ENCODE data around the gene RPTOR.

DNA sequence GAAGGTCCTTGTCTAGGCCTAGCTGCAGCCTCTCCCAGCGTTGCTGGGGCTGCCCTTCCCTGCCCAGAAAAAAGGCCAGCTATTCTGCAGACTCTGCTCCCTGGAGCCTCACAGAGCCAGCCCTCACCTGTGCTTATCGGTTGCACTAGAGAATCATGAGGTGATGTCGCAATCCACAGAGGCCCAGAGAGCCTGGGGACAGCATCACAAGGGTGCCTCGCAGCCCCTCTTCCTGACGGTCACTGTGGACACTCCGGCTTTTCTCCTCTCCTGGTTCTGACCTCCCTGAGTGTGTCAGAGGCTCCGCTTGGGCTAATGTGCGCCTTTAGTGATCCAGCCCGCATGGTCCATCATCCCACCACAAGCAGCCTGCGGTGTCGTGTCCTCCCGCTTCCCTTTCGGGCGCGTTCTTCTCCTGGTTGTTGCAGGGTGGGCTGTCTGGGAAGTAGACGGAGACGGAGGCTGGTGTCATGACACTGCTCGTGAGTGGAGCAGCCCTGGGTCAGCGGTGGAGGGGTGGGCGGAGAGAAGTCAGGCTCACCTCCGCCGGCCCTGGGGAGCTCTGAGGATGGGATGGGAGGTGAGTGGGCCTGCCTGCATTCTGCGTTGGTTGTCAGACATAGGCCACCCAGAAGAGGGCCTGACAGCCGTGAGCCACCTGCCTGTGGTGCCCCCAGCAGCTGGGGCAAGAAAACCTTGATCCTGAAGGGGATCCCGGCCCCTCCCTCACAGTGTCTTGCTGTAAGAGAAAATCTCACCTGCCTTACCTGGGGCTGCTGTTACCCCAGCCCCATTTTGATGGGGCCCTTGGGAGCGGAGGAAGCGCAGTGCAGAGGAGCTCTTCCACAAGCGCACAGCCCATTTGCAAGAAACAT is 281.1 kb downstream of the RPTOR start:
- TF ChIP-seq EZH2 (IDR thresholded peaks at IDR 0.05; ENCODE audit: insufficient read depth, poor library complexity, severe bottlenecking) = no peak
- no peak for TF ChIP-seq EZH2phosphoT487 (IDR thresholded peaks at IDR 0.05; ENCODE audit: insufficient read depth, low read depth)
